DOHH2 (cell line): ENCODE results near the gene IFT57.

Experiments
- H3F3A ChIP-seq: fragments of 200-600 bp; sonication (generic), shearing (Covaris generic); 2 replicates; pipeline ENCODE4 v1.6.0; 2016; ENCODE audit warnings: antibody characterized with exemption, mild to moderate bottlenecking; ENCODE audit not compliant: control insufficient read depth, insufficient read depth
- H3K27ac ChIP-seq: fragments of 200-600 bp; sonication (generic); 2 replicates; pipeline ENCODE4 v1.5.1; 2014; ENCODE audit warnings: low read depth, mild to moderate bottlenecking, low read length, moderate library complexity
- H3K27me3 ChIP-seq: fragments of 200-600 bp; sonication (generic); 2 replicates; pipeline ENCODE4 v1.6.1; 2014; ENCODE audit warnings: mild to moderate bottlenecking, low read length, mixed read lengths; ENCODE audit not compliant: control insufficient read depth
- H3K36me3 ChIP-seq: fragments of 200-600 bp; sonication (generic); 2 replicates; pipeline ENCODE4 v1.6.1; 2014; ENCODE audit warnings: mild to moderate bottlenecking, low read length, moderate library complexity, mixed read lengths; ENCODE audit not compliant: control insufficient read depth
- H3K4me1 ChIP-seq: fragments of 200-600 bp; sonication (generic); 2 replicates; pipeline ENCODE4 v1.6.1; 2014; ENCODE audit warnings: mild to moderate bottlenecking, low read length, mixed read lengths; ENCODE audit not compliant: control insufficient read depth
- H3K4me2 ChIP-seq: fragments of 200-600 bp; sonication (generic); 2 replicates; pipeline ENCODE4 v1.6.0; 2014; ENCODE audit warnings: mild to moderate bottlenecking, low read length, moderate library complexity
- H3K4me3 ChIP-seq: fragments of 200-600 bp; sonication (generic); 2 replicates; pipeline ENCODE4 v1.5.1; 2014; ENCODE audit warnings: mild to moderate bottlenecking, low read length, mixed read lengths
- H3K79me2 ChIP-seq: fragments of 200-600 bp; sonication (generic); 2 replicates; pipeline ENCODE4 v1.6.1; 2014; ENCODE audit warnings: mild to moderate bottlenecking, low read length, mixed read lengths; ENCODE audit not compliant: control insufficient read depth
- H3K9me2 ChIP-seq: fragments of 200-600 bp; sonication (generic); replicated peaks from 2 replicates; pipeline ENCODE4 v1.6.1; 2014; ENCODE audit warnings: mild to moderate bottlenecking, low read length, mixed read lengths; ENCODE audit not compliant: control insufficient read depth
- H3K9me3 ChIP-seq: fragments of 200-600 bp; sonication (generic); 2 replicates; pipeline ENCODE4 v1.6.1; 2014; ENCODE audit warnings: antibody characterized with exemption, low read length, mixed read lengths; ENCODE audit not compliant: control insufficient read depth, insufficient read depth
- H4K20me1 ChIP-seq: fragments of 200-600 bp; sonication (generic); 2 replicates; pipeline ENCODE4 v1.6.0; 2014; ENCODE audit warnings: low read depth, mild to moderate bottlenecking, antibody characterized with exemption, low read length, moderate library complexity; ENCODE audit not compliant: control insufficient read depth, insufficient read depth
- EZH2phosphoT487 ChIP-seq: fragments of 200-600 bp; sonication (generic); IDR thresholded peaks from 2 replicates; pipeline ENCODE4 v1.6.1; 2017; ENCODE audit warnings: borderline replicate concordance, mild to moderate bottlenecking, antibody characterized with exemption, low read length, moderate library complexity, mixed read lengths
- TF ChIP-seq, protein P1 (sequence below): fragments of 200-600 bp; sonication (generic); IDR thresholded peaks from one replicate; pipeline ENCODE4 v1.5.1; 2014; ENCODE audit warnings: antibody characterized with exemption, mild to moderate bottlenecking, low read depth, low read length; ENCODE audit not compliant: poor library complexity, severe bottlenecking

Gene IFT57

DNA sequence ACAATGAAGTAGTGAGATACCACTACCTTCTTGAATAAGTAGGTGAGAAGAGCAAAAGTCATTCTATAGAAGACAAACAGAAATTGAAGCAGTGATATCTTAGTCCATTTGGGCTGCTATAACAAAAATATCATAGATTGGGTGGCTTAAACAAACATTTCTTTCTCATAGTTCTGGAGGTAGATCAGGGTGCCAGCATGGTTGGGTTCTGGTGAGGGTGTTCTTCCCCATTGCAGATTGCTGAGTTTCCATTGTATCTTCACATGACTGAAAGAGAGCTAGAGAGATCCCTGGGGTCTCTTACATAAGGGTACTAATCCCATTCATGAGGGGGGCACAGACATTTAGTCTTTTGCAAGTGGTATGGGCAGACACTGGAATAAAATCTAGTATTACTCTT is 32.9 kb upstream of the IFT57 start:
- TF ChIP-seq, protein P1, sequence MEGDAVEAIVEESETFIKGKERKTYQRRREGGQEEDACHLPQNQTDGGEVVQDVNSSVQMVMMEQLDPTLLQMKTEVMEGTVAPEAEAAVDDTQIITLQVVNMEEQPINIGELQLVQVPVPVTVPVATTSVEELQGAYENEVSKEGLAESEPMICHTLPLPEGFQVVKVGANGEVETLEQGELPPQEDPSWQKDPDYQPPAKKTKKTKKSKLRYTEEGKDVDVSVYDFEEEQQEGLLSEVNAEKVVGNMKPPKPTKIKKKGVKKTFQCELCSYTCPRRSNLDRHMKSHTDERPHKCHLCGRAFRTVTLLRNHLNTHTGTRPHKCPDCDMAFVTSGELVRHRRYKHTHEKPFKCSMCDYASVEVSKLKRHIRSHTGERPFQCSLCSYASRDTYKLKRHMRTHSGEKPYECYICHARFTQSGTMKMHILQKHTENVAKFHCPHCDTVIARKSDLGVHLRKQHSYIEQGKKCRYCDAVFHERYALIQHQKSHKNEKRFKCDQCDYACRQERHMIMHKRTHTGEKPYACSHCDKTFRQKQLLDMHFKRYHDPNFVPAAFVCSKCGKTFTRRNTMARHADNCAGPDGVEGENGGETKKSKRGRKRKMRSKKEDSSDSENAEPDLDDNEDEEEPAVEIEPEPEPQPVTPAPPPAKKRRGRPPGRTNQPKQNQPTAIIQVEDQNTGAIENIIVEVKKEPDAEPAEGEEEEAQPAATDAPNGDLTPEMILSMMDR = no peak
- no peak for TF ChIP-seq EZH2phosphoT487
- no peak overlapping the region for H3K27ac ChIP-seq
- no peak overlapping the region for H3K4me2 ChIP-seq

DNA sequence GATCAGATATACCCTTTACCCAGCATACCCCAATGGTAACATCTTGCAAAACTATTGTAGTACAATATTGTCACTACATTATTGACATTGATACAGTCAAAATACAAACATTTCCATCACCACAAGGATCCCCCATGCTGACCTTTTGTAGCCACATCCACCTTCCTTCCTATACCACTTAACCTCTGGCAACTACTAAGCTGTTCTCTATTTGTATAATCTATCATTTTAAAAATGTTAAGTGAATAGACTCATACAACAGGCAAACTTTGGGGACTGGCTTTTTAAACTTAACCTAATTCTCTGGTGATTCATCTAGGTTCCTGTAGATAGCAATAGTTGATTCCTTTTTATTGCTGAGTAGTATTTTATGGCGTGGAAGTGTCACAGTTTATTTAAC is 29.6 kb upstream of the IFT57 start:
- Histone ChIP-seq H3F3A (no peaks in the 10 kb centered on the region), H4K20me1 (no peaks in the 10 kb centered on the region), H3K9me2 (no peaks in the 10 kb centered on the region), H3K36me3 (no peaks in the 10 kb centered on the region), H3K4me2 (no peak overlapping the region), H3K27me3 (no peaks in the 10 kb centered on the region), H3K27ac (no peak overlapping the region), H3K4me3 (no peak overlapping the region), H3K4me1 (no peaks in the 10 kb centered on the region), H3K79me2 (no peaks in the 10 kb centered on the region), H3K9me3 (no peaks in the 10 kb centered on the region)
- TF ChIP-seq, protein P1 = no peak
- no peak for TF ChIP-seq EZH2phosphoT487

More for the DNA sequence above, 32.9 kb upstream of the IFT57 start:
- Histone ChIP-seq H3K9me2 (no peaks in the 10 kb centered on the region), H3K36me3 (no peaks in the 10 kb centered on the region), H3K4me1 (no peaks in the 10 kb centered on the region), H3K27me3 (no peaks in the 10 kb centered on the region), H3F3A (no peaks in the 10 kb centered on the region), H3K9me3 (no peaks in the 10 kb centered on the region), H4K20me1 (no peaks in the 10 kb centered on the region), H3K79me2 (no peaks in the 10 kb centered on the region), H3K4me3 (no peak overlapping the region)

- Histone ChIP-seq H3K9me3 (no peaks in the 10 kb centered on the region), H3K27ac (no peak overlapping the region), H3K79me2 (no peaks in the 10 kb centered on the region), H3K36me3 (no peaks in the 10 kb centered on the region), H3K4me2 (no peak overlapping the region), H3K4me3 (no peak overlapping the region), H3K4me1 (no peaks in the 10 kb centered on the region), H3K9me2 (no peaks in the 10 kb centered on the region), H4K20me1 (no peaks in the 10 kb centered on the region), H3F3A (no peaks in the 10 kb centered on the region), H3K27me3 (no peaks in the 10 kb centered on the region)
- TF ChIP-seq, protein P1 = no peak
- no peak for TF ChIP-seq EZH2phosphoT487
Measured at GRCh38 chr3:108251265-108251664, 29.0 kb upstream of the IFT57 start.

DNA sequence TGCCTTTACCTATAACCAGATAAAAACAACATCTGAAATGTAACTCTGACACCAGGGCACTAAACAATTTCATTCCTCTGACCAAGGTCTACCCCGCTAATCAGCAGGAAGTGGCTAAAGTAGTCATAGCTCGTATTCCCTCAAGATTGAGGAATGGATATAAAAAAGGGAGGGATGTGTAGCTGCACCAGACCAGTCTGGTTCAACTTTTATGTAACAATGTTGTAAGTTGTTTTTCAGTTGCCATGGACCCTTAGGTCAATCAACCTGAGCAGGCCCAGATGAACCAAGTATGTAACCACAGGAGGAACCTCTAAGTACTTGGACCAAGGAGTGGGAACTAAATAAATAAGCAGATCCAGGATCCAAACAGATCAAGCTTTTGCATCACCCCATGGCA is 28.4 kb upstream of the IFT57 start:
- Histone ChIP-seq H3K27me3 (no peaks in the 10 kb centered on the region), H3K4me1 (no peaks in the 10 kb centered on the region), H3K27ac (no peak overlapping the region), H3K36me3 (no peaks in the 10 kb centered on the region), H3K4me2 (no peak overlapping the region), H3K9me2 (no peaks in the 10 kb centered on the region), H4K20me1 (no peaks in the 10 kb centered on the region), H3F3A (no peaks in the 10 kb centered on the region), H3K4me3 (no peak overlapping the region), H3K79me2 (no peaks in the 10 kb centered on the region), H3K9me3 (no peaks in the 10 kb centered on the region)
- TF ChIP-seq, protein P1 = no peak
- no peak for TF ChIP-seq EZH2phosphoT487
